ENCODE results near the gene NEAT1. TPM values are rescaled to one million over a fixed set of nuclear protein-coding genes. Genes with fewer than 3 reads are reported as not detected.

NEAT1 gene
- total RNA-seq, 4 donors from 2014 or later, result 370 to 782 (median 680) TPM

- no peak overlapping the region for H3K4me3 ChIP-seq
- H3K9me3 ChIP-seq, result no peaks in the 10 kb centered on the region
- intact Hi-C loops (cut with DNase I; ENCODE audit: low total_unique reads) (no loop called here), in situ Hi-C loops (cut with MboI; ENCODE audit: low pct_ligation_motif_present in 1 of 4, low pct_unique_long_range_greater_than_20kb in 1 of 4, low sequenced_read_pairs in 3 of 4) (no loop called here)
- 90% methylated on average over 15 of the region's 15 CpGs; no CpG with 5 or more reads in 1 of the 2 donors for whole genome bisulfite sequencing, 2 donors (ENCODE audit: low coverage in 1 of 2)
- H3K4me1 ChIP-seq, result peaks cover 3 to 17% (median 4%) of the 10 kb centered on the region in 4 donors
- no peaks in the 10 kb centered on the region for H3K27me3 ChIP-seq
- no peak overlapping the region for H3K27ac ChIP-seq
- peaks cover 0 to 20% (median 6%) of the 10 kb centered on the region in 4 donors for H3K36me3 ChIP-seq
- TF ChIP-seq EP300 (IDR thresholded peaks at IDR 0.05; ENCODE audit: low read depth) (no peak), POLR2AphosphoS5 (IDR thresholded peaks at IDR 0.05) (no peak), CTCF (IDR thresholded peaks at IDR 0.05) (no peak)
- DNase-seq, result no peak
Observed at GRCh38 chr11:65395961-65396530, 26.6 kb upstream of the NEAT1 start.

GRCh38 chr11:65396769-65397745, 25.5 kb upstream of the NEAT1 start:
- 89 to 94% methylated on average over 8 to 38 of the region's 38 CpGs for WGBS, 2 donors (ENCODE audit: low coverage in 1 of 2)
- intact Hi-C loops (cut with DNase I; ENCODE audit: low total_unique reads), result no loop called here

GRCh38 chr11:65398362-65398910, 24.2 kb upstream of the NEAT1 start:
- WGBS, 2 donors (ENCODE audit: low coverage in 1 of 2), result 89% methylated on average over 16 of the region's 16 CpGs; no CpG with 5 or more reads in 1 of the 2 donors
- Histone ChIP-seq H3K27ac (no peak overlapping the region), H3K27me3 (no peaks in the 10 kb centered on the region), H3K4me3 (no peak overlapping the region), H3K36me3 (peaks cover 0 to 20% (median 8%) of the 10 kb centered on the region in 4 donors), H3K9me3 (no peaks in the 10 kb centered on the region), H3K4me1 (peaks cover 3 to 24% (median 11%) of the 10 kb centered on the region in 4 donors)
- in situ Hi-C loops (cut with MboI; ENCODE audit: low pct_ligation_motif_present in 1 of 4, low pct_unique_long_range_greater_than_20kb in 1 of 4, low sequenced_read_pairs in 3 of 4), result no loop called here
- intact Hi-C loops (cut with DNase I; ENCODE audit: low total_unique reads), result no loop called here
- TF ChIP-seq CTCF (IDR thresholded peaks at IDR 0.05), result no peak
- no peak for TF ChIP-seq POLR2A (IDR thresholded peaks at IDR 0.05)
- TF ChIP-seq EP300 (IDR thresholded peaks at IDR 0.05; ENCODE audit: low read depth), result no peak
- TF ChIP-seq POLR2AphosphoS5 (IDR thresholded peaks at IDR 0.05), result no peak
- DNase-seq, result no peak

More at GRCh38 chr11:65396769-65397745, 25.5 kb upstream of the NEAT1 start:
- in situ Hi-C loops (cut with MboI; ENCODE audit: low pct_ligation_motif_present in 1 of 4, low pct_unique_long_range_greater_than_20kb in 1 of 4, low sequenced_read_pairs in 3 of 4), result no loop called here
- Histone ChIP-seq H3K27ac (no peak overlapping the region), H3K36me3 (peaks cover 0 to 20% (median 6%) of the 10 kb centered on the region in 4 donors), H3K4me1 (peaks cover 3 to 20% (median 10%) of the 10 kb centered on the region in 4 donors), H3K4me3 (no peak overlapping the region), H3K9me3 (no peaks in the 10 kb centered on the region), H3K27me3 (no peaks in the 10 kb centered on the region)
- no peak for TF ChIP-seq EP300 (IDR thresholded peaks at IDR 0.05; ENCODE audit: low read depth)
- DNase-seq, result no peak

- no peak for DNase-seq
- intact Hi-C loops (cut with DNase I; ENCODE audit: low total_unique reads), result no loop called here
- H3K9me3 ChIP-seq, result no peaks in the 10 kb centered on the region
- H3K27ac ChIP-seq, result no peak overlapping the region
- no peak overlapping the region for H3K4me3 ChIP-seq
- in situ Hi-C loops (cut with MboI; ENCODE audit: low pct_ligation_motif_present in 1 of 4, low pct_unique_long_range_greater_than_20kb in 1 of 4, low sequenced_read_pairs in 3 of 4), result no loop called here
- peaks cover 0 to 23% (median 7%) of the 10 kb centered on the region in 4 donors for H3K36me3 ChIP-seq
- no peaks in the 10 kb centered on the region for H3K27me3 ChIP-seq
- TF ChIP-seq CTCF (IDR thresholded peaks at IDR 0.05) (no peak), POLR2A (IDR thresholded peaks at IDR 0.05) (no peak), POLR2AphosphoS5 (IDR thresholded peaks at IDR 0.05) (no peak), EP300 (IDR thresholded peaks at IDR 0.05; ENCODE audit: low read depth) (no peak)
- WGBS, 2 donors (ENCODE audit: low coverage in 1 of 2), result 95 to 100% methylated on average over 3 to 13 of the region's 13 CpGs
- H3K4me1 ChIP-seq, result peaks cover 3 to 29% (median 11%) of the 10 kb centered on the region in 4 donors
Observed at GRCh38 chr11:65399249-65399648, 23.3 kb upstream of the NEAT1 start.
